ENCODE results near the gene SCNN1A. TPM values are rescaled to one million over a fixed set of nuclear protein-coding genes. Genes with fewer than 3 reads are reported as not detected.
A peak's percentile ranks its signal among the peaks of the same experiment; 100 is the strongest.

Gene SCNN1A
- total RNA-seq, 1 experiment from 2014 or later: 2.9 TPM

- ChIA-PET CTCF (no interaction called here), POLR2A (ENCODE audit: unreplicated experiment) (interaction anchor here (0.6 kb wide), 2 partner anchors 74 to 376 kb away, joined by 3 read pairs; no protein-coding TSS in a partner anchor)
- ATAC-seq: no peak
- TF ChIP-seq EZH2 (IDR thresholded peaks at IDR 0.05; ENCODE audit: low read length, unreplicated experiment): no peak
- no peak for TF ChIP-seq EZH2phosphoT487 (IDR thresholded peaks at IDR 0.05; ENCODE audit: borderline replicate concordance, low read length)
- no peak; the same call in 1 of the 2 replicates for TF ChIP-seq CTCF (conservative IDR thresholded peaks at IDR 0.05; ENCODE audit: low read depth, low read length)
- DNase-seq: peak; percentile 54
- Histone ChIP-seq H3K27me3 (ENCODE audit: low read length) (no peaks in the 10 kb centered on the region), H2AFZ (ENCODE audit: low read length) (no peak overlapping the region), H3K9me2 (replicated peaks; ENCODE audit: low read length) (no peaks in the 10 kb centered on the region), H3K4me1 (ENCODE audit: insufficient read depth, low read length) (peaks cover 63% of the 10 kb centered on the region), H3K27ac (ENCODE audit: low read length) (peak overlapping the region; percentile 43), H3K9me3 (ENCODE audit: low read length) (no peaks in the 10 kb centered on the region), H3F3A (ENCODE audit: low read length, unreplicated experiment) (peaks cover 4% of the 10 kb centered on the region), H3K4me2 (ENCODE audit: low read length) (0 out of 2 replicates have a peak overlapping the region, but pooled peaks have one; percentile 21), H3K36me3 (ENCODE audit: low read depth, low read length) (no peaks in the 10 kb centered on the region), H3K9ac (ENCODE audit: low read length) (no peak overlapping the region), H3K79me2 (ENCODE audit: low read length) (peaks cover 10% of the 10 kb centered on the region; the same call in 1 of the 2 replicates), H3K4me3 (ENCODE audit: low read length) (no peak overlapping the region), H4K20me1 (ENCODE audit: low read length) (no peaks in the 10 kb centered on the region)
- intact Hi-C loops (cut with micrococcal nuclease): no loop called here
- BruUV-seq (replicated peaks): no TSS peak
Observed at GRCh38 chr12:6367969-6368892, 7.1 kb downstream of the SCNN1A start.

GRCh38 chr12:6367065-6367968 is 8.0 kb downstream of the SCNN1A start:
- no peaks in the 10 kb centered on the region for H3K9me2 ChIP-seq (replicated peaks; ENCODE audit: low read length)
- no TSS peak for BruUV-seq (replicated peaks)
- H4K20me1 ChIP-seq (ENCODE audit: low read length): no peaks in the 10 kb centered on the region
- H3K79me2 ChIP-seq (ENCODE audit: low read length): peaks cover 10% of the 10 kb centered on the region; the same call in 1 of the 2 replicates
- no peaks in the 10 kb centered on the region for H3K27me3 ChIP-seq (ENCODE audit: low read length)
- H3K36me3 ChIP-seq (ENCODE audit: low read depth, low read length): no peaks in the 10 kb centered on the region
- POLR2A ChIA-PET (ENCODE audit: unreplicated experiment): interaction anchor here (0.6 kb wide), 1 partner anchor 377 kb away, joined by 3 read pairs; no protein-coding TSS in a partner anchor
- 0 out of 2 replicates have a peak overlapping the region, but pooled peaks have one; percentile 21 for H3K4me2 ChIP-seq (ENCODE audit: low read length)
- CTCF ChIA-PET: interaction anchor here (0.6 kb wide), 1 partner anchor 28 kb away, joined by 3 read pairs; no protein-coding TSS in a partner anchor
- peak; percentile 36 for DNase-seq
- H3K9ac ChIP-seq (ENCODE audit: low read length): no peak overlapping the region
- ATAC-seq: no peak
- TF ChIP-seq EZH2phosphoT487 (IDR thresholded peaks at IDR 0.05; ENCODE audit: borderline replicate concordance, low read length) (no peak), CTCF (conservative IDR thresholded peaks at IDR 0.05; ENCODE audit: low read depth, low read length) (peak; percentile 39)
- no peak overlapping the region for H3K4me3 ChIP-seq (ENCODE audit: low read length)
- no peak overlapping the region for H2AFZ ChIP-seq (ENCODE audit: low read length)
- H3K27ac ChIP-seq (ENCODE audit: low read length): 0 out of 2 replicates have a peak overlapping the region, but pooled peaks have one; percentile 23
- H3F3A ChIP-seq (ENCODE audit: low read length, unreplicated experiment): peaks cover 2% of the 10 kb centered on the region
- H3K4me1 ChIP-seq (ENCODE audit: insufficient read depth, low read length): peaks cover 59% of the 10 kb centered on the region
- intact Hi-C loops (cut with micrococcal nuclease): no loop called here
- no peaks in the 10 kb centered on the region for H3K9me3 ChIP-seq (ENCODE audit: low read length)

All from PC-3 (cell line).